Lower leg skin (tissue), 4 donors: ENCODE measurements around the gene SAMD10. TPM values are rescaled to one million over a fixed set of nuclear protein-coding genes. Genes with fewer than 3 reads are reported as not detected.

Source experiments
- DNase-seq, 2 donors: peaks; one replicate each; pipeline ENCODE4 v3.0.0-alpha.2; 2019; ENCODE audit warnings: low spot score in 2 of 2
- H3K4me3 ChIP-seq: fragments of 200-600 bp; sonication (generic); 2 replicates; pipeline ENCODE4 v1.5.1; 2017; ENCODE audit warnings: mild to moderate bottlenecking, low read depth; ENCODE audit not compliant: poor library complexity, severe bottlenecking
- POLR2A ChIP-seq, 2 donors: fragments of 450-650 bp; IDR thresholded peaks; one replicate each; pipeline ENCODE4 v1.6.1; 2016 to 2017; ENCODE audit warnings: antibody characterized with exemption in 2 of 2, mild to moderate bottlenecking in 1 of 2, moderate library complexity in 1 of 2
- WGBS, 2 donors: methylation state at CpG; one replicate each; pipeline ENCODE4 v1.1.5; 2018; 5-methylcytosine and 5-hydroxymethylcytosine counted together
- intact Hi-C: fragments of 100-400 bp; cut with DNase I; formaldehyde crosslinking; loops from one replicate; pipeline ENCODE4 v1.15.0; 2023; ENCODE audit warnings: low total_unique reads
- total RNA-seq, 4 donors: library from RNA; depleted of rRNA; stranded (reverse); fragments of >200 nt; gene quantifications; one replicate each; pipeline ENCODE4 v1.1.0, GENCODE V29; 2016
- TF ChIP-seq, protein P1 (sequence below), 3 donors: fragments of 450-650 bp; IDR thresholded peaks; one replicate each; pipeline ENCODE4 v1.5.1; 2016; ENCODE audit warnings: antibody characterized with exemption in 3 of 3, mild to moderate bottlenecking in 3 of 3, moderate library complexity in 2 of 3

Gene SAMD10
- total RNA-seq, 4 donors from 2014 or later: 8.1 to 11.3 (median 10.6) TPM

DNA sequence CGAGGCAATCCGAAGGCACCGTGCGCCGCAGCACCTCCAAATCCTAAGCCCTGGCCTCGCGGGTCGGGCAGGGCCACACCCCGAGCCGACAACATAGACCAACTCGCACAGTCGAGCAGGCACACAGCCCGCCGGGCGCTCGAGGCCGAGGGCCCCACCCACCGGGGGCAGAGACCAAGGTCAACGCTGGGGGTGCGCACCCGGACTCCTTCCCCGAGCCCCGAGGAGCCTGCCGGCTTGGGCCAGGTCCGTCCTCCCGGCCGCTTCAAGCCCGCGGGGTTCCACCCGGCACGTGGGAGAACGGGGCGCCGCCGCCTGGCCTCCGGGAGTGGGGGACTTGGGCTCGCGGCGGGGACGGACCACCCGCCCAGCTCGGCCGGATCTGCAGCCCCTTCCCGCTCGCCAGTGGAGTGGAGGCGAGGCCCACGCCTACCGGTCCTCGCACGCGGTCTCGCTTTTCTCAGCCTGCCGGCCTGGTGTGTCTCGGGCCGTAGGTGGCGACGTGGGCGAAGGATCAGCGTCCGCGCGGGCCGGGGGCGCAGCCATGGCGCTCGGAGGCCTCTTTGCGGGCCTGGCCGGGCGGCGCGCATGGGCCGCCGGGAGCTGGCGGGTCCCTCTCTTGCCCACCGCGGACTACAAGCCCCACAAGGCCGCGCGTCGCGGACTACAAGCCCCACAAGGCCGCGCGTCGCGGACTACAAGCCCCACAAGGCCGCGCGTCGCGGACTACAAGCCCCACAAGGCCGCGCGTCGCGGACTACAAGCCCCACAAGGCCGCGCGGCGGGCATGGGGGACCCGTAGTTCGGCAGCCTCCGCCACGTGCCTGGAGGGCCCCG is 23.4 kb downstream of the SAMD10 start, which contains the start of gene UCKL1:
Gene UCKL1 (minus strand): TSS at position 590 of the 837 bp plus-strand sequence. CDS start 44 bp downstream, at position 546.
- H3K4me3 ChIP-seq: peak within 1 kb of the TSS; percentile 84
- TF ChIP-seq POLR2A (IDR thresholded peaks at IDR 0.05): no peak
- TF ChIP-seq, protein P1, sequence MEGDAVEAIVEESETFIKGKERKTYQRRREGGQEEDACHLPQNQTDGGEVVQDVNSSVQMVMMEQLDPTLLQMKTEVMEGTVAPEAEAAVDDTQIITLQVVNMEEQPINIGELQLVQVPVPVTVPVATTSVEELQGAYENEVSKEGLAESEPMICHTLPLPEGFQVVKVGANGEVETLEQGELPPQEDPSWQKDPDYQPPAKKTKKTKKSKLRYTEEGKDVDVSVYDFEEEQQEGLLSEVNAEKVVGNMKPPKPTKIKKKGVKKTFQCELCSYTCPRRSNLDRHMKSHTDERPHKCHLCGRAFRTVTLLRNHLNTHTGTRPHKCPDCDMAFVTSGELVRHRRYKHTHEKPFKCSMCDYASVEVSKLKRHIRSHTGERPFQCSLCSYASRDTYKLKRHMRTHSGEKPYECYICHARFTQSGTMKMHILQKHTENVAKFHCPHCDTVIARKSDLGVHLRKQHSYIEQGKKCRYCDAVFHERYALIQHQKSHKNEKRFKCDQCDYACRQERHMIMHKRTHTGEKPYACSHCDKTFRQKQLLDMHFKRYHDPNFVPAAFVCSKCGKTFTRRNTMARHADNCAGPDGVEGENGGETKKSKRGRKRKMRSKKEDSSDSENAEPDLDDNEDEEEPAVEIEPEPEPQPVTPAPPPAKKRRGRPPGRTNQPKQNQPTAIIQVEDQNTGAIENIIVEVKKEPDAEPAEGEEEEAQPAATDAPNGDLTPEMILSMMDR (IDR thresholded peaks at IDR 0.05): peak in 1 of 3 donors; percentile 6
- peak; percentile 91 to 98 for DNase-seq
- WGBS, 2 donors: 0% methylated on average over 25 to 89 of the region's 105 CpGs
- intact Hi-C loops: no loop called here

DNA sequence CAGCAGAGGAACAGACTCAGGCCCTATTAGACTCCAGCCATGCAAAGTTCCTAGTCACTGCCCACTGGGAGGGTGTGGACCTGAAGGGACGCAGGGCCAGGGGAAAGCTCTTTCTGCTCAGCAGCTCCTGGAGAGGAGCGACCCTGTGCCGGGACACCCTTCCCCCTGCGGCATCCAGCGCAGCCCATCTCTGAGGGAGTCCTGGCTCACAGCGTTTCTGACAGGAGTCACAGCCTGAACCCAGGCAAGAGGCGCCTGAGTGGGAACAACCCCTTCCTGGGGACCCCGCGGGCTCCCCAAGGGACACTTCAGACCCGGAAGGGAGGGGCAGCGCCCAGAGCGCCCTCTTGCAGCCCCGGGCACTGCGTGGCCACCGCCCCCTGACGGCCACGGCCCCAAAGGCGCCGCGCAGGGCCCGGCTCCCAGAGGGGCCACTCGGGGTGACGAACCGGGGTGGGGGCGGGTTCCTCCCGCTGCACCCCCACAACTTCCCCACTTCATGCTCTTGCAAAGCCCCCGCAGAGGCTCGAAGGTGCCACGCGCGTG is 24.1 kb downstream of the SAMD10 start:
- H3K4me3 ChIP-seq: peak overlapping the region; percentile 84
- no peak for TF ChIP-seq POLR2A (IDR thresholded peaks at IDR 0.05)
- TF ChIP-seq, protein P1 (IDR thresholded peaks at IDR 0.05): no peak
- DNase-seq: no peak
- intact Hi-C loops: no loop called here
- 3 to 4% methylated on average over 9 to 11 of the region's 31 CpGs for WGBS, 2 donors

DNA sequence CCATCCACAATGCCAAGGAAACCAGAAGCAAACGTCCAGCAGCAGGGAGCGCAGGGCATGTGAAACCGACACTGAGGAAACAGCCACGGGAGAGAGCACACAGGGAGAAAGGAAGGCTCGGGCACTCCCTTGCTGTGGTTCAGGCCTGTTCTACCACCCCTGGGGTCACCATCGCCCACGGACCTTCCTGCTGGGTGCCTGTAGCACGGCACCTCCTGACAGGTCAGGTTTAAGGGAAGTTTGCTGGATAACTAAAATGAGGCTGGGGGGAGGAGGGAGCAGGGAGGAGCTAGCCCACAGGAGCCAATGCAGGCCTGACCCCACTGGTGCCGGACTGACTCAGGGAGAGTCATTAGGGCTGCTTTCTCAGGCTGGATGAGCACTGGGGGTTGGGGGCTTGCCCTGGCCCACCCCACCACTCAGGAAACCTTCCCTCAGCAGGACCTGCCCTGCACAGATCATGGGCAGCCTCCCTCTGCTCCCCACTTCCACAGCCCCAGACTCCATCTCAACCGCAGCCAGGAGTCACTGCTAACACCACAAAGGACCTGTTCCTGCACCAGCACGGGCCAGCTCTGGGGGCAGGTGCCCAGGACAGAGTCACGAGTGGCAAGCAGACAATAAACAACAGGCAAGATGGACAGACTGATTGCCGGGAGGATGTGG is 25.5 kb downstream of the SAMD10 start:
- no peak overlapping the region for H3K4me3 ChIP-seq
- TF ChIP-seq, protein P1 (IDR thresholded peaks at IDR 0.05): no peak
- no peak for TF ChIP-seq POLR2A (IDR thresholded peaks at IDR 0.05)
- WGBS, 2 donors: 71 to 74% methylated on average over 13 of the region's 13 CpGs
- no peak for DNase-seq
- intact Hi-C loops: no loop called here

DNA sequence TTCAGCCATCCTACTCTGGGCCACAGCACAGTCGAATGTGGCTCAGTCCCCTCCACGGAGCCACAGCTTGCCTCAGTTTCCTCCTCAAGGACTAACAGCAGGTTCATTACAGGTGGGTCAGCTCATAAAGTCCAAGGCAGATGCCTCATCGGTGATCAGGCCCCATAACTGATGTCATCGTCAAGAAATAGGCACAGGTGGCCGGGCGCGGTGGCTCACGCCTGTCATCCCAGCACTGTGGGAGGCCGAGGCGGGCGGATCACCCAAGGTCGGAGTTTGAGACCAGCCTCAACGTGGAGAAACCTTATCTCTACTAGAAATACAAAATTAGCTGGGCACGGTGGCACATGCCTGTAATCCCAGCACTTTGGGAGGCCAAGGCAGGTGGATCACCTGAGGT is 26.7 kb downstream of the SAMD10 start:
- 72 to 84% methylated on average over 12 to 14 of the region's 14 CpGs for WGBS, 2 donors
- intact Hi-C loops: no loop called here
- no peak for DNase-seq
- TF ChIP-seq, protein P1 (IDR thresholded peaks at IDR 0.05): no peak
- TF ChIP-seq POLR2A (IDR thresholded peaks at IDR 0.05): no peak
- H3K4me3 ChIP-seq: no peak overlapping the region

DNA sequence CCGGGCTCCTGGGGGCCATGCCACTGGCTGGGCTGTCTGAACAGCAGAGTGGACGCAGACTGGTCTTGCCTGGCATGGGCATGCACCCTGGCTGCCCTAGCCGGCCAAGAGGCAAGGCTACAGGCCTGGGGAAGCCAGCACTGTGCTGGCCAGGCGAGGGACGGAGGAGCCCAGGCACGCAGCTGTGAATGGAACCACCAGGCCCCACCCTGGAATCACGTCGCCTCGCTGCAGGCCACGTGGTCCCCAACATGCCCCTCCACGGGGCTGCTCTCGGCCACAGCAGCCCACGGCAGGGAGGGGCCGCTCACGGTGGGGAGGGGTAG is 27.3 kb downstream of the SAMD10 start:
- 55 to 59% methylated on average over 8 to 14 of the region's 15 CpGs for WGBS, 2 donors

More for the DNA sequence above, 27.3 kb downstream of the SAMD10 start:
- intact Hi-C loops: no loop called here
- no peak for TF ChIP-seq POLR2A (IDR thresholded peaks at IDR 0.05)
- TF ChIP-seq, protein P1 (IDR thresholded peaks at IDR 0.05): no peak
- DNase-seq: no peak
- no peak overlapping the region for H3K4me3 ChIP-seq
